HG03457 (cell line): ENCODE results near the gene SPSB4.
"Not testable (repeated sequence)": the region's sequence is repeated elsewhere in the genome, so short reads cannot be mapped to it uniquely, and the experiment has no call there.

Experiments used
- ATAC-seq: cut with Tn5 transposase; IDR thresholded peaks from one replicate; pipeline ENCODE4 v1.9.1; 2021; ENCODE audit warnings: moderate number of reproducible peaks; ENCODE audit not compliant: unreplicated experiment

SPSB4 gene

DNA sequence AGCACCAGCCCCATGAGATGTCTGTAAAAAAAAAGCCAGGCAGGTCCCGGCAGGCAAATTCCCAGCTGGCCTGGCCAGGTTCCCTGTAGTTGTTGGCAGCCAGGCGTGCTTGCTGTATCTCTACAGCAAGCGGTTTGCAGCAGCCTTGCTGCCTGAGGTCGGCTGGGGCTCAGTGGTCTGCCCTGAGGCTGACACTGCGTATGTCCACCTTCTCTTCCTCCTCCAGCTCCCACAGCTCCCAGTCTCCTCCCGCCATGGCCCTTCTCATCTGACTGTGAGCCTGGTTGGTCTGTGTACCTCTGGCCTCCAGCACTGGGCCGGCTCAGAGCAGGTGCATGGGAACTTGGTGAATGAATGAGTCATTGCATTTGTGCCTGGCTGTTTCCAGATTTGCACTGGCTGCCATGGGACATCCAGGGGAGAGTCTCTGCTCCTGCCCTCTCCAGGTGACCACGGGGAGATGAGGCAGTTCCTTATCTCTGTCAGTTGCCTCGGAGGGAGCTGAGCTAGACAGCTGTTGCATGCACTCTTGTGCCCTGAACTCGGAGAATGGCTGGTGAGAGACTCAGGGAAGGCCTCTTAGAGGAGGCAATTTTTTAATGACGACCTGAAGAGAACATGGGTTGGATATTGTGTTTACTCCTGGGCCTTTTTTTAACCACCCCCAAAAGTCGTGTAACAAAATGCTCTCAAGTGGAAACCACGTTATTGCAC is 43.0 kb downstream of the SPSB4 start:
- ATAC-seq: no peak

GRCh38 chr3:141094790-141095545 is 43.8 kb downstream of the SPSB4 start:
- no peak for ATAC-seq

- ATAC-seq: no peak
Measured at GRCh38 chr3:141095546-141095937, 44.4 kb downstream of the SPSB4 start.

DNA sequence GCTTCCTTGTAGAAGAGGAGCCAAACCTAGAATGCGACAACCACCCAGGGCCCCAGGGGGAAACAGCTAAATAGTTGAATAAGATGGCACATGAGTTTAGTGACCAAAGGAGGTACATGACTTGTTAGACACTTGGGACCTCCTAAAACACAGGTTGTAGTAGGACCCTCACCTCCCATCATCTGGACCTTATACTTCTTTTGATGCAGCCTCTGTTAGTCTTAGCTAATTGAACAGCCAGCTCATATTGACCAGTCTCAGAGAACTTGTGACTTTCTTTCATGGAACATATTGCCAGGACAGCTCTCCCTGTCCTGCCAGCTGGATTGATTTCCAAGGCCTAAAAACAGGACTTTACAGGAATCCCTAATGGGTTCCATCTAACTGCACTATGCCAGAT is 45.0 kb downstream of the SPSB4 start:
- no peak for ATAC-seq

GRCh38 chr3:141096981-141097380 is 45.8 kb downstream of the SPSB4 start:
- ATAC-seq: no peak

- no peak for ATAC-seq
Measured at GRCh38 chr3:141100112-141100511, 49.0 kb downstream of the SPSB4 start.

GRCh38 chr3:141100531-141101320 is 49.6 kb downstream of the SPSB4 start:
- ATAC-seq: no peak

DNA sequence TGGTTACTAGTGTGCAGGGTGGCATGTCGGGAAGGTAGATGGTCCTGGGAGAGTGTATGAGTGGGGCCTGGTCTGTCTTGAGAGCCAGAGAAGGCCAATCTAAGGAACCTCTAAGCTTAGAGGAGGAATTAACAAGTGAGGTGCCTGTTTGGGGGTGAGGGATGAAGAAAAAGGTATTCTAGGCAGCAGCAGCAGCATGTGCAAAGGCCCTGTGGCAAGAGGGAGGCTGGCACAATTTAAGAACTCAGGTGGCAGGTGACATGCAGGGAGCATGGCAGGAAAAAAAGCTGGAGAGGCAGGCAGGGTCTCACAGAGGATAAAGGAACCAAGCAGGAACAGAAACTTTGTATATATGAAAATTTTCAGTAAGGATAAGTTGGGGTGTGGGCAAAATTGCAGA is 51.2 kb downstream of the SPSB4 start:
- no peak for ATAC-seq

- no peak for ATAC-seq
Measured at GRCh38 chr3:141103067-141103466, 51.9 kb downstream of the SPSB4 start.

DNA sequence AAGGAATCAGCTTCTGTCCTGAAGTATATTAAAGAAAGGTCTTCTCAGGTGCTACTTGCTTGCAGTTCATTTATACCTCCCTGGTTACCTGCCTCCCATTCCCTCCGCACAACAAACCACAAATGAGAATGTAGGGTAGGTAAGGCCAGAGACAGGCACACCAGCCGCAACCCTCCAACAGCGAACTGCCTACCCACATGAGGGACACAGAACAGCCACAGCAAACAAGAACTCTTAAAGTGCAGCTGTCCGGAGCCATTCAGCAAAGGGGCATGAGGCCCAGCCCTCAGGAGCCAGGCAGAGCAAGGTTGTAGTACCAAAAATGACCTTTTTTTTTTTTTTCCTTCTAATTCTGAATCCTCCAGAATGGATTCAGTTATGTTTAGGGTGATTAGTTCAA is 52.4 kb downstream of the SPSB4 start:
- no peak for ATAC-seq

- ATAC-seq: no peak
Measured at GRCh38 chr3:141104151-141104821, 53.1 kb downstream of the SPSB4 start.

DNA sequence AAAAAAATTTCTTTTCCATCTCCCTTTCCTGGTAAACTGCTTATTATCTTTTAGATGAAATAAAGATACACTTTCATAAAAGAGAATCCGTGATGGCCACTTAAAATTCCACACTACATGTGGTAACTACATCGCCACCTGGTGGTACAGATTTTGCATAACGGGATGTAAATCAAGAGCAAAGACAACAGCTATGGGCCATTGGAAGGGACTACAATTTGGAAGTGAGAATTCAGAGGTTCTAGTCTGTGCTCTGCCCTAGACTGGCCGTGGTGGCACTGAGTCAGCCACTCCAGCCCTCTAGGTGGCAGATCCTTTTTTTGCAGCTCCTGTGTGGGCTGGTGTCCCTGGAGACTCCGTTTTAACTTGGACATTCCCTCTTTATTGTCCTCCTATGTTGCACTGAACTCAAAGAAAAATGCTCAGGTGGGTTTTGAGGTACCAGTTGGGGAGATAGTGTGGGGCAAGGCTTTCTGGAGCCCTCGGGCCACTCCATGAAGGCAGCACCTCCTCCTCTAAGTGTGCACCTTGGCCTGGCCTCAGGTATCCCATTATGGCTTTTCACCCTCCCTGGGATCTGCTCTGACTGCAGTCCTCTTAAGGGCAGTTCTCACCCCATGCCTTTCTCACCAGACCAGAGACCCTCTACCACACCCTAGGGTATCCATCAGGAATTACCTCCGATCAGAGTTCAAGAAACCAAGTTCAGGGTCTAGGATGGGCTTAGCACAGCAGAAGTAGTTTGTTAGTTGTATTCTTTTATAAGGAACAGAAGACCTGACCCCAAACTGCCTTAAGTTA is 54.9 kb downstream of the SPSB4 start:
- ATAC-seq: no peak

DNA sequence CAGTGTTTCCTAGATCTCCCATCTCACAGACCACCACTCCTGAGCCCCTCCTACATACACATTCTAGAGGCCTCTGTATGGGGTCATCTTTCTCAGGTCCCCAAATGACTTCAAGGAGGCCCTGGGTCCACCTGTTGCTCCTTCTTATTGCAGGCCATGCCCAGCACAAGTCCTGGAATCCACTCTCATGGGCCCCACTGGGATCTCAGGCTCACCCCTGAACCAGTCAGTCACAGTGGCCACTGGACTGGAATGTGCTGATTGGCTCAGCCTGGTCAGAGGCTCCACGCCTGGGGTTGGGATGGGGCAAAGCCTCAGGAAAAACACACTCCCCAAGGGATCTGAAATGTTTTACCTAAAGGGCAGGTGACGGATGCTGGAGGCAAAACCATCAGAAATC is 55.7 kb downstream of the SPSB4 start:
- no peak for ATAC-seq

- no peak for ATAC-seq
Measured at GRCh38 chr3:141108039-141108438, 56.9 kb downstream of the SPSB4 start.

DNA sequence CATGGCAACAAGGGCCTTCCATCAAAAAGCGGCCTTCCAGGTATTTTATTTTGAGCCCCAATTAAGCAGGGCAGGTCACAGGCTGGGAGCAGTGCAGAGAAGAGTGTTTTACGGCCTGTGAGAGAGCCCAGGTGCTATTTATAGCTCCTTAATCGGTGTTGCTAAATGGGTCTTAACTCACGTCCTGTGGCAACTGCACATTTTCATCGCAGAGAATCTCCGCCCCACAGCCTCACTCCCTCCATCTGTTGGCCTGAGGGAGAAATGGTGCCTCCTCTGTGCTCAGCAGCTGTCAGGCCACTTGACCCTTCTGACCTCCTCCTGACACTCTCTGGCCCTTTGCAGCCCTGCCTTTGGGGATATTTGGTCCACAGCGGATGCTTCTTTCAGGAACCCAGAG is 58.6 kb downstream of the SPSB4 start:
- ATAC-seq: no peak

- ATAC-seq: no peak
Measured at GRCh38 chr3:141110322-141110721, 59.2 kb downstream of the SPSB4 start.

- no peak for ATAC-seq
Measured at GRCh38 chr3:141111364-141112155, 60.4 kb downstream of the SPSB4 start.

DNA sequence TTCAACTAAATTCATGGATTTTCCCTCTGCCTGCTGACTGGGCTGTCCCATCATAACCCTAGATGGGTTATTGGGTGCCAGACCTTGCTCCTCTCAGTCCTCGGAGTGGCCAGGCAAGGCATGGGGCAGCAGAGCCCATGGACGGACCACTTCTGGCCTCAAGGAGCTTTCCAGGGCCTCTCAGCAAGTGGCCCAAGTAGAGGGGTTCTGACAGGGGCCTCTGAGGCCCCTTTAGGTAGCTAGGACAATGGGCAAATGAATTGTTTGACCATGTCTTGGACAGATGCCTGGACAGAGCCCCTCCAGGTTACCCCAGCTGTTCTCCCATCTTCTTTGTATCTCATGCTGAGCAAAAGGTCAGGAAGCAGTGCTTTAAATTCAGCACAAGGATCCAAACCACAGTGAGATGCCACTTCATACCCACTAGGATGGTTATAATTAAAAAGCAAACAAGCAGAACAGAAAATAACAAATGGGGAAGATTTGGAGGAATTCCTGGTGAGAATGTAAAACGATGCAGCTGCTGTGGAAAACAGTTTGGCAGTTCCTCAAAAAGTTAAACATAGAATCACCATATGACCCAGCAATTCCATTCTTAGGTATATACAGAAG is 61.6 kb downstream of the SPSB4 start:
- no peak for ATAC-seq

DNA sequence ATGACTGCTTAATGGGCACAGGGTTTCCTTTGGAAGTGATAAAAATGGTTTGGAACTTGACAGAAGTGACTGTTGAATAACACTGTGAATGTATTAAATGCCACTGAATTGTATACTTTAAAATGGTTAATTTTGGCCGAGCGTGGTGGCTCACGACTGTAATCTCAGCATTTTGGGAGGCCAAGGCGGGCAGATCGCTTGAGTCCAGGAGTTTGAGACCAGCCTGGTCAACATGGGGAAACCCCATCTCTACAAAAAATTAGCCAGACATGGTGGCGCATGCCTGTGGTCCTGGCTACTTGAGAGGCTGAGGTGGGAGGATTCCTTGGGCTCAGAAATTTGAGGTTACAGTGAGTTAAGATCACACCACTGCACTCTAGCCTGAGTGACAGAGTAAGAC is 62.5 kb downstream of the SPSB4 start:
- not testable (repeated sequence) for ATAC-seq
